ENCODE results near the gene PIK3R5.

DNA sequence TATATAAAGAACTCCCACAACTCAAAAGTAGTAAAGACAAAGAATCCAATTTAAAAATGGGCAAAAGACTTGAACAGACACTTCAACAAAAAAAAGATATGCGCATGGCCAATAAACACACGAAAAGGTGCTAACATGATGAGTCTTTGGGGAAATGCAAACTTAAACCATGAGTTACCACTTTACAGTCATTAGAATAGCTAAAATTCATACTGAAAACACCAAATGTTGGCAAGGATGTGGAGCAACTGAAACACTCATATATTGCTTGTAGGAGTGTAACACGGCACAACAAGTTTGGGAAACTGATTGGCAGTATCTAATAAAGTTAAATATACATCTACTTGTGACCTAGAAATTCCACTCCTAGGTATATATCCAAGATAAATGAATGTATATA, 3.0 kb upstream of the PIK3R5 start:
- TF ChIP-seq, protein P1, sequence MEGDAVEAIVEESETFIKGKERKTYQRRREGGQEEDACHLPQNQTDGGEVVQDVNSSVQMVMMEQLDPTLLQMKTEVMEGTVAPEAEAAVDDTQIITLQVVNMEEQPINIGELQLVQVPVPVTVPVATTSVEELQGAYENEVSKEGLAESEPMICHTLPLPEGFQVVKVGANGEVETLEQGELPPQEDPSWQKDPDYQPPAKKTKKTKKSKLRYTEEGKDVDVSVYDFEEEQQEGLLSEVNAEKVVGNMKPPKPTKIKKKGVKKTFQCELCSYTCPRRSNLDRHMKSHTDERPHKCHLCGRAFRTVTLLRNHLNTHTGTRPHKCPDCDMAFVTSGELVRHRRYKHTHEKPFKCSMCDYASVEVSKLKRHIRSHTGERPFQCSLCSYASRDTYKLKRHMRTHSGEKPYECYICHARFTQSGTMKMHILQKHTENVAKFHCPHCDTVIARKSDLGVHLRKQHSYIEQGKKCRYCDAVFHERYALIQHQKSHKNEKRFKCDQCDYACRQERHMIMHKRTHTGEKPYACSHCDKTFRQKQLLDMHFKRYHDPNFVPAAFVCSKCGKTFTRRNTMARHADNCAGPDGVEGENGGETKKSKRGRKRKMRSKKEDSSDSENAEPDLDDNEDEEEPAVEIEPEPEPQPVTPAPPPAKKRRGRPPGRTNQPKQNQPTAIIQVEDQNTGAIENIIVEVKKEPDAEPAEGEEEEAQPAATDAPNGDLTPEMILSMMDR (IDR thresholded peaks at IDR 0.05; ENCODE audit: insufficient read depth, low read depth, low read length), result no peak
- TF ChIP-seq EZH2 (IDR thresholded peaks at IDR 0.05; ENCODE audit: insufficient read depth, low read length), result no peak

Measured in astrocyte (in vitro differentiated cells and primary cell).